ENCODE results near the gene PLCD3.

DNA sequence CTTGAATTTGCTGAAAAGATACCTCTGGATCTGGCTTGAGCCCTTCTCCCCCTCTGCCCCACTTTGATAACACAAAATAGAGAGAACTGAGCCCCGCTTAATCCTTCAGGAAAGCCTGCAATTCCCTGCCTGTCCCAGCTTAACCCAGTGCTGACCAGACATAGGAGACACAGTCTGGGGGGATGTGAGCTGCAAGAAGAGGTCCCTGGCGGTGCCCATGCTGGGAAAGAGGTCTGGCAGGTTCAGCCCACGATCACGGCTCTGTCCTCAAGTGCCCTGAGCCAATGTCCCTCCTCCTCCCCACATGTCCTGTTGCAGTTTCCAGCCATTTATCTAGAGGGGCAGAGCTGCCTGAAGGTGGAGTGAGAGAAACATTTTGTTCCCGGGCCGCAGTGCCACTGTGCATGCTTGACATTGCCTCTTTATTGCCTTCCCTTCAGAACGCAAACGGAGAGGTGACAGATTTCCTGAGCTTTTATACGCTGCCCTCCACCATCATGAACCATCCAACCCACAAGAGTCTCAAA, 29.0 kb downstream of the PLCD3 start:
- TF ChIP-seq, protein P1, sequence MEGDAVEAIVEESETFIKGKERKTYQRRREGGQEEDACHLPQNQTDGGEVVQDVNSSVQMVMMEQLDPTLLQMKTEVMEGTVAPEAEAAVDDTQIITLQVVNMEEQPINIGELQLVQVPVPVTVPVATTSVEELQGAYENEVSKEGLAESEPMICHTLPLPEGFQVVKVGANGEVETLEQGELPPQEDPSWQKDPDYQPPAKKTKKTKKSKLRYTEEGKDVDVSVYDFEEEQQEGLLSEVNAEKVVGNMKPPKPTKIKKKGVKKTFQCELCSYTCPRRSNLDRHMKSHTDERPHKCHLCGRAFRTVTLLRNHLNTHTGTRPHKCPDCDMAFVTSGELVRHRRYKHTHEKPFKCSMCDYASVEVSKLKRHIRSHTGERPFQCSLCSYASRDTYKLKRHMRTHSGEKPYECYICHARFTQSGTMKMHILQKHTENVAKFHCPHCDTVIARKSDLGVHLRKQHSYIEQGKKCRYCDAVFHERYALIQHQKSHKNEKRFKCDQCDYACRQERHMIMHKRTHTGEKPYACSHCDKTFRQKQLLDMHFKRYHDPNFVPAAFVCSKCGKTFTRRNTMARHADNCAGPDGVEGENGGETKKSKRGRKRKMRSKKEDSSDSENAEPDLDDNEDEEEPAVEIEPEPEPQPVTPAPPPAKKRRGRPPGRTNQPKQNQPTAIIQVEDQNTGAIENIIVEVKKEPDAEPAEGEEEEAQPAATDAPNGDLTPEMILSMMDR (conservative IDR thresholded peaks at IDR 0.05; ENCODE audit: low read depth, low read length): no peak
- no peak for TF ChIP-seq EZH2phosphoT487 (IDR thresholded peaks at IDR 0.05; ENCODE audit: borderline replicate concordance, low read length)

All from PC-3 (cell line).